GM19351 (cell line): ENCODE data around the gene HOXC11.

Experiments used
- ATAC-seq: cut with Tn5 transposase; IDR thresholded peaks from one replicate; pipeline ENCODE4 v1.9.1; 2021; ENCODE audit warnings: mild to moderate bottlenecking, moderate library complexity; ENCODE audit not compliant: unreplicated experiment

Gene HOXC11

GRCh38 chr12:53972722-53973235, at the start of gene HOXC11:
TSS of gene HOXC11 (plus strand) at chr12:53973126. CDS start at chr12:53973242, 116 bp downstream.
- ATAC-seq, result no peak

DNA sequence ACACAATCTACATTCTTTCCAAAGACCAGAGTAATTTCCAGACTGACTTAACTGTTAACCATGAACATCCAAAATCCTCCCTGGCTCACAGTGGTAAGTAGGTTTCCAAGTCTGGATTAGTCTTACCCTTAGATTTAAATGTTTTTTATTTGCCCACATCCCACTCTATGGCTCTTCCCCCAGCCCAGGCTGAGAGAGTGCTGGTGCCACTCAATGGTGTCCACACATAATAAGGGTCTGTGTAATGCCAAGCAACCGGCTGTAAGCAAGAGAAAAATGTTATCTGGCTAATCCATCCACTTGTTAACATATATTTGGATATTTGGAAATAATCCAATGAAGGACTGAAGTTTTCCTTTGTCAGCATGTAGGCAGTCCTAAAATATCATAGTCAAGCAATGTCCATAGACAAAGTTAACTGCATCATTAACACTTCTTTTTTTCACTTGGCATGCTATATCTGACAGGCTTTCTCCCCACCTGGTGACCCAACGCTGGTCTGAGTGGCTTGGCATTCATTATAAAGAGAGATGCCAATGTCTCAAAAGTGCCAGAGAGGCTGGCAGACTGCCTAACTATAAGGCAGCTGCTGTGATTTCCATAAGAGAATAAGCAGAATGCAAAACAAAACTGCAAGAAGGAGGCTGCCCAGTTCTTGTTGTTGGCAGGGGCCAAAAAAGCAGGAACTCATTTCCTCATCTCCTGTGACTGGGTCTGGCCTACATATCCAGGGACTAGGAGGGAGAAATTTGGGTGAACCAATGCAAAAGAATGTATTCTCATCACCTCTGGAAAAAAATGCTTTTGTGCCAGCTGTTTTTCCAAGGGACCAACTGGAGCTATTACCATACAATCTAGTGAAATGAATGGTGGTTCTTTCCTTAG, 48.2 kb upstream of the HOXC11 start:
- ATAC-seq, result no peak

GRCh38 chr12:53927220-53928029, 45.5 kb upstream of the HOXC11 start:
- ATAC-seq, result no peak

DNA sequence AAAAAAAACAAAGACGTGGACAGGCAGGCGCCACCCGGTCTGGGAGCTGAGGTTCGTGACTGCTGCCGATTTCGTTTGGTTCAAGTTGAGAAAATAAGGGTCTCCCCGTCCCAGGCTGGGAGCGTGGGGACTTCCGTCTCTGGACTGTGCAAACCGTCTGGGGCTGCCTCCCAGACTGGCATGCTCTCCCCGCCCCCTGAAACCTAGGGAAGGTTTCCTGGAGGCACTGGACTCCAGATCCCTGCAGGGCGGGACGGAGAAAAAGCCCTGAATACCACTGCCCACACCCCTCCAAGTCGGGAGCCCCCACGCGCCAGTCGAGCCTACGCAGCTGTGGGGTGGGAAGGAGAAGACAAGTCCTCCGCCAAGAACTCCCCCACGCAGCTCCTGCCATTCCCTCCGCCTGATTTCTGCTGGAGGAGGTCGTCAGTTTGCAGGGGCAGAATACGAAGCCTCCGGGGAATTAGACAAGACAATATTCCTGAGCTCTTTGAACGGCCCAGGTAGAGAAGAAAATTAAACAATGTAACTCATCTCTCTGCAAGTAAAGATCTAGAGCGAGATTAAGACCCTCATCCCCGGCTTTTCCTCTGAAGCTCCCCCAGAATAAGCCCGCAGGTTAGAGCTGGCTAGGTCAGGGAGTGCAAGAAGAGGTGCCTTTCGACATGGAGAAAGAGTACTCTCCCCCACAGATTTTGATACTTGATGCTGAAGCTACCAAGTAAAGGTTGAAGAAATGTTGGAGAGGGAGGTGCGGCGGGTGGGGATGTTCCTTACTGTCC, 44.7 kb upstream of the HOXC11 start:
- no peak for ATAC-seq

- ATAC-seq, result no peak
These were observed 43.4 kb upstream of the HOXC11 start for GRCh38 chr12:53929527-53929926.

DNA sequence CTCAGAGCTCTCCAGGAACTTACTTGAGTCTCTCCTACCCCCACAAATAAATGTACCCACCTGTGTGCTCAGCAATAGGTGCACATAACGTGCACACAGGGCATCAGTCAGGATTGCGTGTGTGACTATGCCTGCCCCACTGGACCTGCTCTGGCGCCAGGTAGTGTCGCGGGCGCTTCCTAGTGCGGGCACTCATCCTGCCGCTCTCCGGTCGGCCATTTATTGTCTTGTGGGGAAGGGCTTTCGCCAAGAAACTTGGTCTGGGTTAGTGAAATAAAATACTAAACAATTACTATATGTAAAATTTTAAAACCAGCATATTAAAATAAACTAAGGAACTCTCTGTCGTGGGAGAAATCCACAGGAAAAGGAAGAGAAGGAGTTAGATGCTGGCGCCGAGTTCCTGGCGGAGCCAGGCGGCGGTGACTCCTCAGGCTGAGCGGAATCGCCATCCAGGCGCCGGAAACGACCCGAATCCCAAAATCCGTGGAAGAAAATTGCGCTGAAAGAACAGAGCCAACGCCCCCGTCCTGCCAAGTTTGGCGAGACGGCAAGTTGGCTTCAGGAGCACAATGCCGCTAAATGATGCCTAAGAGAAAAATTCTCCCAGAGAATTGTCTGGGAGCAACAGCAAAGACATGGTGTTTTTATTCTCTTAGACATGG, 42.2 kb upstream of the HOXC11 start:
- ATAC-seq, result no peak

DNA sequence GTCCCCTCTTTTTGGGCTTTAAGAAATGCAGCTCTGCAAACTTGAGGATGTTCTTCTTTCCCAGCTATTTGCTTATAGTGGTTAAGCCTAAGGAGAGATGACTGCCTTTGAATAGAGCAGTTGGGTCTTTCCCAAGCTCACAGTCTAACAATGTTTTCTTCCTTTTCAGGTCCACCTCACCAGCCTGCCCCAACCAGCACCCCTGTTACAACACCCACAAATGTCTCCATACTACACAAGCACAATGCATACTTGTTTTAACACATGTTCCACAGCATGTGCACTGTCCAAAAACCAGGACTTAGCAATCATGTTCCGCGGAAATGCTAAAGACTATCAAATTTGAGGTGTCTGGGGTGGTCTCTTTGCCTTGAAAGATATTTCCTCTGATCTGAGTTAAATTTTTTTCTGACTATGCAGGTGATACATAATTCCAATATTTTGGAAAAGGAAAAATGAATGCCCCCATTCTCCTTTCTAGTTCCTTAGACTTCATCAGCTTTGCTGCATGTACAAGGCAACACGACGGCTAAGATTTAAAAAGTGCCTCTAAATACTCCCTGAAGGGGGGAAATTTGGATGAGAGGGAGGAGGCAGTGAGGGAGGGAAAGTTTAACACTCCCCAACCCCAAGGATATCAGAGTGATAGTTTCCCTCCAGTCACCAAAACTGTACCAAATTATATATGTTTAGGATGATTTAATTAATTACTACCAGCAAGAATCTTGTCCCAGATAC, 40.9 kb upstream of the HOXC11 start:
- ATAC-seq, result no peak

DNA sequence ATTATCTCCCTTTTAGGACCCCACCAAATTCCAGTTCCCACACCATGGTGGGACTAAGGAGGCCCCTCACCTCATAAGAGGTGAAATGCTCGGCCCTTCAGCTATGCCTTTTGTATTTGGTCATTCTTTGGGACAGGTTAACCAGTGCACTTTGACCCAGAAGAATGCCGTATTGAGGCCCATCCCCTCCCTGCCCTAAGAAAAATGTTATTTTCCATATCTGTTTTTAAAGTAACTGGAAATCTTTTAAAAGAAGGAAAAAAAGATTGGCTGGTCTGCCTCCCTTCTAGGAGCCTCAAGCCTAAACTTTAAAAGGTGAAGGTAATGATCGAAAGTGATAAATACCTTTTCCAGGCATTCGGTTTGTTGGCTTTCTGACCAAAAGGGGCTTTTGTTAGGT, 40.0 kb upstream of the HOXC11 start:
- ATAC-seq, result no peak

GRCh38 chr12:53935383-53936341, 37.3 kb upstream of the HOXC11 start:
- ATAC-seq, result no peak

DNA sequence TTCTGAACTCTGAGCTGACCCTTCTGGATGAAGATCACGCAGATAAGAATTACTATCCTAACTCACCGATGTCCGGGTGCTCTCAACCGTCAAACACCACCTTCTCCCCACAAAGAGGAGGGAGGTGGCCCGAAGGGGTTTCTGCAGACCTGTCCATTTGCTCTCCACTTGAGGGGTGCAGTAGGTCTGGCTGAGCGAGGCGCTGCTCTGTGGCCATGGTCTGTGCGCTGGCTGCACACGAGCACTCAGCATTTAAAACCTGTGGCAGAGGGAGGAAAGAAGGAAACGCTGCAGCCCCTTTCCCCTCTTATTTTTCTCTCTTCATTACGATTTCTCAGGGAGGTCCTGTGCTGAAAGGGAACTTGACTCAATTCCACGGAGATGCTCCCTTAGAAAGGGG, 35.8 kb upstream of the HOXC11 start:
- no peak for ATAC-seq

DNA sequence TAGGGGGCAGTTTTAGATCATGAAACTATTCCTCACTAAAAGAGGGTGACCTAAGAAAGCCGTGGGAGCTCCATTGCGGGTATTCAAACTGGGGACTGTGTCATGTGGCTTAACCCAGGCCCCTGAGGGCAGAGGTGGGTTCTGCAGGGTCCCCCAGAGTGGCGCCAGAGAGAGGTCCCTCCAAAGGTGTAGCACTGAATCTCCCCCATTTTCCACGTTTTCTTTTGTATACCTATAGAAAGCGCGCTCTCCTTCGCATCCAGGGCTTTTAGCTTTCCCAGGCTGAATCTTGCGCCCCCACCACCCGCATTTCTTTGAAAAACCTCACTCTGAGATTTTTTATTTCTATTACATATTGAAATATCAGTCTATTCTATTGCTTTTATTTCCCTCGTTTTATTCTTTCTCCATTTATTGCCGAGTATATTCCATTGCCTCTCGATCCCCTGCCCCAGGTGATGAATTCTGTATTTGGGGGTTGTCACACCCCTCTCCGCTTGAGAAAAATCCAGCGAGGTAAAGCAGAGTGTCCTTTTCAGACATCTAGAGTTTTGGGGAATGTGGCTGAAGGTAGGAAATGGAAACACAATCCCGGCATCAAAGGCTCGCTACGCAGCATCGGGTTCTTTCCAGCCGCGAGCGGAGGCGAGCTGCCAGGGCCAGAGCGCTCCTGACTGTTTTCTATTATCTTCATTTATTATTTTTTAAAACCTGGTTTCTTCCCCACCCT, 35.2 kb upstream of the HOXC11 start:
- no peak for ATAC-seq

- ATAC-seq, result no peak
These were observed 34.4 kb upstream of the HOXC11 start, which contains the start of gene HOXC13 for GRCh38 chr12:53938326-53939140. TSS of gene HOXC13 (plus strand) at chr12:53938831. CDS start at chr12:53938907, 76 bp downstream.

GRCh38 chr12:53939141-53940108, 33.5 kb upstream of the HOXC11 start:
- ATAC-seq, result no peak

DNA sequence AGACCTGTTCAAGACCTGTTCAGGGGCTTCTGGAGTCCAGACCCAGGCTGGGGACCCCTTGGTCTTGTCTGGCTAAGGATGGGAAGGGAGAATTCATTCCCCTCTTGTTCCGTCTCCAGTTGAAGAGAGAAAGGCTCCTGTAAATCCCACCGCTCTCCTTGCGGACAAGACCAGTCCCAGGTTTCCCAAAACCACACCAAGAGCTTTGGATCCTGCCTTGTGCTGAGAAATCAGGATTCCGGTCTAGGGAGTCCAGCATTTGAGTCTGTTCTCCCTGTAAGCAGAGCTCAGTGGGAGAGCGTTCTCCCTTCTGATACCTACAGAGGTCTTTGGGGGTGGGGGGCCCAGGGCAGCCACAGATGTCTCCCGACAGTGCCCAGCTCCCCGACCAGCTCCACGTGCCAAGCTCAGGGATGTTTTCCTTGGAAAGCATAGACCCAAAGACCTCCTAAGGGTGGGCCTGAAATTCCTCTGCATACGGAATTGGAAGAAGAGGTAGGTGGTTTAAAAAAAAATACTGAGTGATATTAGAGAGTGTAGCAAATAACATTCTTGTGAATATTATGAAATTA, 32.4 kb upstream of the HOXC11 start:
- ATAC-seq, result no peak

GRCh38 chr12:53941187-53941586, 31.7 kb upstream of the HOXC11 start:
- ATAC-seq, result no peak
